Measurements from ENCODE around the gene PSAPL1. TPM values are rescaled to one million over a fixed set of nuclear protein-coding genes. Genes with fewer than 3 reads are reported as not detected.

PSAPL1 gene, protein sequence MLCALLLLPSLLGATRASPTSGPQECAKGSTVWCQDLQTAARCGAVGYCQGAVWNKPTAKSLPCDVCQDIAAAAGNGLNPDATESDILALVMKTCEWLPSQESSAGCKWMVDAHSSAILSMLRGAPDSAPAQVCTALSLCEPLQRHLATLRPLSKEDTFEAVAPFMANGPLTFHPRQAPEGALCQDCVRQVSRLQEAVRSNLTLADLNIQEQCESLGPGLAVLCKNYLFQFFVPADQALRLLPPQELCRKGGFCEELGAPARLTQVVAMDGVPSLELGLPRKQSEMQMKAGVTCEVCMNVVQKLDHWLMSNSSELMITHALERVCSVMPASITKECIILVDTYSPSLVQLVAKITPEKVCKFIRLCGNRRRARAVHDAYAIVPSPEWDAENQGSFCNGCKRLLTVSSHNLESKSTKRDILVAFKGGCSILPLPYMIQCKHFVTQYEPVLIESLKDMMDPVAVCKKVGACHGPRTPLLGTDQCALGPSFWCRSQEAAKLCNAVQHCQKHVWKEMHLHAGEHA
- polyA plus RNA-seq (2011; rRNA removed) (not detected in 2 replicates), polyA minus RNA-seq (2011; rRNA and poly(A)+ RNA removed) (not detected in 2 replicates)

DNA sequence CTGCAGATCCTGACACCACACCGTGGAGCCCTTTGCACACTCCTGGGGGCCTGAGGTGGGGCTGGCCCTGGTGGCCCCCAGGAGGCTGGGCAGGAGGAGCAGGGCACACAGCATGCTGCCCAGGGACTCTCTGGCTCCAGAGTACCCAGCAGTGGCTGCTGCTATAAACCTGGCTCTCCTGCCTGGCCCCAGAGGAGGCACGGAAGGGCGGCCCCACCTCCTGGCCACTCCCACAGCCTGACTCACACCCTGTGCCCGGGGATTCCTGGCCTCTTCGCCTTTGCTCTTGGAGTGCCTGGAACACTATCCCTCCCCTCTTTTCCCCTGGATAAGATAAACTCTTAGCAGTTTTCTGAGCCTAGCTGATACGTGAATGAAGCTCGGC is at the start of gene PSAPL1:
TSS of gene PSAPL1 (minus strand) at position 165 of the 385 bp plus-strand sequence. CDS start at position 114, 51 bp downstream.
- POLR2A ChIA-PET, result no interaction called here
- TF ChIP-seq, protein P1, sequence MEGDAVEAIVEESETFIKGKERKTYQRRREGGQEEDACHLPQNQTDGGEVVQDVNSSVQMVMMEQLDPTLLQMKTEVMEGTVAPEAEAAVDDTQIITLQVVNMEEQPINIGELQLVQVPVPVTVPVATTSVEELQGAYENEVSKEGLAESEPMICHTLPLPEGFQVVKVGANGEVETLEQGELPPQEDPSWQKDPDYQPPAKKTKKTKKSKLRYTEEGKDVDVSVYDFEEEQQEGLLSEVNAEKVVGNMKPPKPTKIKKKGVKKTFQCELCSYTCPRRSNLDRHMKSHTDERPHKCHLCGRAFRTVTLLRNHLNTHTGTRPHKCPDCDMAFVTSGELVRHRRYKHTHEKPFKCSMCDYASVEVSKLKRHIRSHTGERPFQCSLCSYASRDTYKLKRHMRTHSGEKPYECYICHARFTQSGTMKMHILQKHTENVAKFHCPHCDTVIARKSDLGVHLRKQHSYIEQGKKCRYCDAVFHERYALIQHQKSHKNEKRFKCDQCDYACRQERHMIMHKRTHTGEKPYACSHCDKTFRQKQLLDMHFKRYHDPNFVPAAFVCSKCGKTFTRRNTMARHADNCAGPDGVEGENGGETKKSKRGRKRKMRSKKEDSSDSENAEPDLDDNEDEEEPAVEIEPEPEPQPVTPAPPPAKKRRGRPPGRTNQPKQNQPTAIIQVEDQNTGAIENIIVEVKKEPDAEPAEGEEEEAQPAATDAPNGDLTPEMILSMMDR (IDR thresholded peaks at IDR 0.05; ENCODE audit: low read depth, low read length), result no peak
- Histone ChIP-seq H3K4me3 (ENCODE audit: low read depth, low read length) (no peak within 1 kb of the TSS), H3K27me3 (ENCODE audit: control insufficient read depth, insufficient read depth, low read length) (peaks cover 7% of the 10 kb centered on the region), H3K9me3 (ENCODE audit: control insufficient read depth, insufficient read depth, low read length) (no peaks in the 10 kb centered on the region; the same call in 1 of the 2 replicates), H3K27ac (ENCODE audit: low read depth, low read length) (no peak within 1 kb of the TSS)
- DNase-seq (ENCODE audit: low read depth, low spot score), result no peak
- CTCF ChIA-PET, result no interaction called here

DNA sequence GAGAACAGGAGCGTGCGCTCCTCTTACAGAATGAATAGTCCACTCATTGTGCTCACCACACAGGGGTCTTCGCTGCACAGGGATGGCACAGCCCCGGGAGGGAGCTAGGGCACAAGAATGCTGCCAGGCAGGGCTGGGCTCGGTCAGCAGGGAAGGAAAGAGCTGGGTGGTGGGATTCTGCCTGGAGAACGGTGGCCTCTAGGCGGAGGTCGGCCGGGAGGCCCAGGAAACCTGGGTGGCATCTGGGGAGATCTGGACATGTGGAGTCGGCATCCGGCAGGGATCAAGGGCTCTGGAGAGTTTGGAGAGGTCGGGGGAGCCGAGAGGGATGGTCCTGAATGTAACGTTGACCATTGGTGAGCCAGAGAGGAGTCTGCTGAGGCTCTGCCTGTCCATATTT is 46.5 kb upstream of the PSAPL1 start:
- TF ChIP-seq, protein P1 (IDR thresholded peaks at IDR 0.05; ENCODE audit: low read depth, low read length), result no peak
- Histone ChIP-seq H3K27ac (ENCODE audit: low read depth, low read length) (no peak overlapping the region), H3K9me3 (ENCODE audit: control insufficient read depth, insufficient read depth, low read length) (no peaks in the 10 kb centered on the region; the same call in 1 of the 2 replicates), H3K4me3 (ENCODE audit: low read depth, low read length) (no peak overlapping the region), H3K27me3 (ENCODE audit: control insufficient read depth, insufficient read depth, low read length) (peaks cover 25% of the 10 kb centered on the region)
- no peak for DNase-seq (ENCODE audit: low read depth, low spot score)
- POLR2A ChIA-PET, result no interaction called here
- CTCF ChIA-PET, result no interaction called here

DNA sequence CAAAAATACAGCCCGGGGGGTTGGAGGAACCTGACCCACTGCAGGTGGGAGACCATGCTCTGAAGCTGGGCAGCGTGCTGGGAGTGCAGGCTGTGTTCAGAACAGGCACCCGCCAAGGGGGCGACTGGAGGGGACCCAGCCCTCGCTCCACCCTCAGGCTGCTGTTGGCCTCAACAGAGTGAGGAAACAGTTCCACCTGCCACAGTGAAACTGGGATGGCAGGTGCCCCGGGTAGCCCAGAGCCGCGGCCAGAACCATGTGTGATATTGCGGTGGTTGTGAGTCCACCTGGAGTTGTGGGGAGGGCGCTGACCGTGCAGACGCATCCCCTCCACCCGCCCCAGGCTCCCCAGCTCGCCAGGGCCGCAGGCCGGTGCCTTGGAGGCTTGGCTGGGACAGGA is 45.7 kb upstream of the PSAPL1 start:
- ChIA-PET CTCF (no interaction called here), POLR2A (no interaction called here)
- peaks cover 20% of the 10 kb centered on the region for H3K27me3 ChIP-seq (ENCODE audit: control insufficient read depth, insufficient read depth, low read length)
- TF ChIP-seq, protein P1 (IDR thresholded peaks at IDR 0.05; ENCODE audit: low read depth, low read length), result no peak
- H3K4me3 ChIP-seq (ENCODE audit: low read depth, low read length), result no peak overlapping the region
- no peak for DNase-seq (ENCODE audit: low read depth, low spot score)
- no peak overlapping the region for H3K27ac ChIP-seq (ENCODE audit: low read depth, low read length)
- no peaks in the 10 kb centered on the region for H3K9me3 ChIP-seq (ENCODE audit: control insufficient read depth, insufficient read depth, low read length)

DNA sequence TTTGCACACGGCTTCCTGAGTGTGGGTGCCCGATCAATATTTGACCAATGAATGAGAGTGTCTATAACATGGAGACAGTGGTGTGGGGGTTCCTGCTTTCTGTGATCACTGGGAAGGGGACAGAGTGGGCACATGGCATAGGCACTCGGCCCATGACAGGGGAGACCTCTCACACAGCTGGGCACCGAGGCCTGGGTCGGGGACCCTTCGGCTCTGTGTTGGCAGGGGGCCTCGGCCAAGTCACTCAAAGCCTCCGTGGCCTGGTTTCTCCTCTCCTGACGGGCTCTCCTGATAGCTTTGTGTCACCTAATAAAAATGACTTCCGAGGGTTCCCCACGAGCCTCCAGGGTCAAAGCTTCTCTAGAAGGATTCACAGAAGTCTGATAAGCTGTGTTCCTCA is 43.9 kb upstream of the PSAPL1 start:
- POLR2A ChIA-PET, result no interaction called here
- Histone ChIP-seq H3K9me3 (ENCODE audit: control insufficient read depth, insufficient read depth, low read length) (no peaks in the 10 kb centered on the region), H3K27me3 (ENCODE audit: control insufficient read depth, insufficient read depth, low read length) (peaks cover 23% of the 10 kb centered on the region), H3K4me3 (ENCODE audit: low read depth, low read length) (no peak overlapping the region), H3K27ac (ENCODE audit: low read depth, low read length) (no peak overlapping the region)
- CTCF ChIA-PET, result interaction anchor here (1.0 kb wide), 1 partner anchor 18 kb away, joined by 3 read pairs; no protein-coding TSS in a partner anchor
- no peak for DNase-seq (ENCODE audit: low read depth, low spot score)
- TF ChIP-seq, protein P1 (IDR thresholded peaks at IDR 0.05; ENCODE audit: low read depth, low read length), result no peak

DNA sequence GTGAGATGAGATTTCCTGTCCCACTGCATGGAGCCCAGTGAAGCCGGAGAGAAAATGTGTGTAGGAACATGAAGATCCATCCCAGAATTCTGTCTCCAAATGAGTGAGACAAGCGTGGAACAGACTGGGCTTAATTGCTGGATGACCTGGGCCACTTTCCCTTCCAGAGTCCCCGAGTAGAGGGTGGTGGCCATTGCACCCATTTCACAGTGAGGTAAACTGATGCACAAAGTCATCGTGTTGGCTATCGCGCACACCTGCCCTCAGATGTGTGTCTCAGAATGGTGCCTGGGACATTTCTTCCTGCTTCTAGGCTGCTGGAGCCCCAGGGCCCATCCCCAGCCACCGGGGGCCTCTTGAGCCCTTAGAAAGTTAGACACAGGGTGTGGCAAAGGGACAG is 43.0 kb upstream of the PSAPL1 start:
- ChIA-PET POLR2A (no interaction called here), CTCF (no interaction called here)
- peaks cover 25% of the 10 kb centered on the region for H3K27me3 ChIP-seq (ENCODE audit: control insufficient read depth, insufficient read depth, low read length)
- no peaks in the 10 kb centered on the region for H3K9me3 ChIP-seq (ENCODE audit: control insufficient read depth, insufficient read depth, low read length)
- no peak for DNase-seq (ENCODE audit: low read depth, low spot score)
- TF ChIP-seq, protein P1 (IDR thresholded peaks at IDR 0.05; ENCODE audit: low read depth, low read length), result no peak
- H3K4me3 ChIP-seq (ENCODE audit: low read depth, low read length), result no peak overlapping the region
- no peak overlapping the region for H3K27ac ChIP-seq (ENCODE audit: low read depth, low read length)
